Loucy (cell line): ENCODE results near the gene HTR3D.

Experiments
- EZH2phosphoT487 ChIP-seq: fragments of 200-600 bp; IDR thresholded peaks from 2 replicates; pipeline ENCODE4 v1.6.1; 2018; ENCODE audit warnings: antibody characterized with exemption, mild to moderate bottlenecking, moderate library complexity, borderline replicate concordance
- TF ChIP-seq, protein P1 (sequence below): fragments of 200-600 bp; sonication (generic); conservative IDR thresholded peaks from 2 replicates; pipeline ENCODE4 v1.5.1; 2014; ENCODE audit warnings: mild to moderate bottlenecking, antibody characterized with exemption, low read length

DNA sequence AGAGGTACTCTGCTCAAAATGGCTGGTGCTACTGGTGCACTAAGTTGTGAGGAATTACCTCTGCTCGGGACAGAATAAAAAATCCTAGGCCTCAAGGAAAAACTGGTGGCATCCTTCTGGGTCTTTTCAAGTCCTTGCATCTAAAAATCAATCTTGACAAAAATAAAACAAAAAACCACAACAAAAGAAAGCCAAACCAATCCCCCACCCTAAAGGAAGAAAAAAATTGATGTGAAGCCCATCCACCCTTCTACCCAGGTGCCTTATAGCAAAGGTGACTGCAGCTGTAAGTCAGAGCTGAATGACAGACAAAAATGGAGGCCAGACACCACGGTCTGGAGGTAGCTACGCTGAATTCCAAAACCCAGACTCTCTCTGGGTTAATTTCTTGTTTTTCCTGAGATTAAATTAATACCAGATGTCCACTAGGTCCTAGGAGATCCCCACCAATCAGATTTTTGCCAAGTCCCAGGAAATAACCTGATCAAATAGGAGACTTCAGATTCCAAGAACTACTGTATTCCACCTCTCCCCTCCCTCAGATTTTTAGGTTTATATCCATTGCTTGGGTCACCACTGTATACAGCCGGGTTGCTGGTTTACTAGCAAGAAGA, 47.3 kb upstream of the HTR3D start:
- TF ChIP-seq, protein P1, sequence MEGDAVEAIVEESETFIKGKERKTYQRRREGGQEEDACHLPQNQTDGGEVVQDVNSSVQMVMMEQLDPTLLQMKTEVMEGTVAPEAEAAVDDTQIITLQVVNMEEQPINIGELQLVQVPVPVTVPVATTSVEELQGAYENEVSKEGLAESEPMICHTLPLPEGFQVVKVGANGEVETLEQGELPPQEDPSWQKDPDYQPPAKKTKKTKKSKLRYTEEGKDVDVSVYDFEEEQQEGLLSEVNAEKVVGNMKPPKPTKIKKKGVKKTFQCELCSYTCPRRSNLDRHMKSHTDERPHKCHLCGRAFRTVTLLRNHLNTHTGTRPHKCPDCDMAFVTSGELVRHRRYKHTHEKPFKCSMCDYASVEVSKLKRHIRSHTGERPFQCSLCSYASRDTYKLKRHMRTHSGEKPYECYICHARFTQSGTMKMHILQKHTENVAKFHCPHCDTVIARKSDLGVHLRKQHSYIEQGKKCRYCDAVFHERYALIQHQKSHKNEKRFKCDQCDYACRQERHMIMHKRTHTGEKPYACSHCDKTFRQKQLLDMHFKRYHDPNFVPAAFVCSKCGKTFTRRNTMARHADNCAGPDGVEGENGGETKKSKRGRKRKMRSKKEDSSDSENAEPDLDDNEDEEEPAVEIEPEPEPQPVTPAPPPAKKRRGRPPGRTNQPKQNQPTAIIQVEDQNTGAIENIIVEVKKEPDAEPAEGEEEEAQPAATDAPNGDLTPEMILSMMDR = no peak
- no peak for TF ChIP-seq EZH2phosphoT487
